SK-N-SH treated with all-trans-retinoic acid at 6 μM for 48 hours (cell line): ENCODE results near the gene GET4.

ENCODE experiments used
- ATAC-seq: fragments of 200-7000 bp; cut with Tn5 transposase; 3 replicates; pipeline ENCODE4 v1.9.1; 2020; ENCODE audit warnings: mild to moderate bottlenecking, moderate library complexity
- ARNTL ChIP-seq: fragments of 450-650 bp; formaldehyde crosslinking; IDR thresholded peaks from 2 replicates; pipeline ENCODE4 v1.5.0; 2020; ENCODE audit warnings: low read depth, mild to moderate bottlenecking, moderate library complexity, borderline replicate concordance
- BACH2 ChIP-seq: fragments of 250-450 bp; sonication (Bioruptor Pico); IDR thresholded peaks from 2 replicates; pipeline ENCODE4 v1.9.0; 2021; ENCODE audit warnings: mild to moderate bottlenecking, borderline replicate concordance
- CSDC2 ChIP-seq: fragments of 250-450 bp; sonication (Bioruptor Pico); IDR thresholded peaks from 2 replicates; pipeline ENCODE4 v1.5.0; 2020; ENCODE audit warnings: mild to moderate bottlenecking, moderate library complexity
- CSRNP3 ChIP-seq: fragments of 250-450 bp; sonication (Bioruptor Pico); IDR thresholded peaks from 2 replicates; pipeline ENCODE4 v1.5.1; 2021; ENCODE audit warnings: mild to moderate bottlenecking, moderate library complexity
- ESRRG ChIP-seq: fragments of 250-450 bp; sonication (Bioruptor Pico); IDR thresholded peaks from 2 replicates; pipeline ENCODE4 v1.6.1; 2021; ENCODE audit warnings: mild to moderate bottlenecking
- GLIS3 ChIP-seq: fragments of 250-450 bp; sonication (Bioruptor Pico); IDR thresholded peaks from 2 replicates; pipeline ENCODE4 v1.5.0; 2020; ENCODE audit warnings: mild to moderate bottlenecking, moderate library complexity
- ISL1 ChIP-seq: fragments of 250-450 bp; sonication (Bioruptor Pico); IDR thresholded peaks from 2 replicates; pipeline ENCODE4 v2.1.2; 2022; ENCODE audit warnings: mild to moderate bottlenecking, moderate library complexity
- OSR1 ChIP-seq: fragments of 250-450 bp; sonication (Bioruptor Pico); IDR thresholded peaks from 2 replicates; pipeline ENCODE4 v1.8.0; 2022; ENCODE audit warnings: moderate library complexity, mild to moderate bottlenecking, inconsistent platforms
- POU6F1 ChIP-seq: fragments of 250-450 bp; sonication (Bioruptor Pico); IDR thresholded peaks from 2 replicates; pipeline ENCODE4 v1.8.0; 2021; ENCODE audit warnings: low read depth, mild to moderate bottlenecking, moderate library complexity, borderline replicate concordance
- PPARA ChIP-seq: fragments of 250-450 bp; sonication (Bioruptor Pico); IDR thresholded peaks from 2 replicates; pipeline ENCODE4 v1.5.0; 2020; ENCODE audit warnings: mild to moderate bottlenecking, borderline replicate concordance
- RARB ChIP-seq: fragments of 250-450 bp; sonication (Bioruptor Pico); IDR thresholded peaks from 2 replicates; pipeline ENCODE4 v1.8.0; 2021; ENCODE audit warnings: mild to moderate bottlenecking, moderate library complexity
- SNAI2 ChIP-seq: fragments of 250-450 bp; sonication (Bioruptor Pico); IDR thresholded peaks from 2 replicates; pipeline ENCODE4 v1.5.0; 2020; ENCODE audit warnings: mild to moderate bottlenecking, moderate library complexity
- TCF4 ChIP-seq: fragments of 250-450 bp; sonication (Bioruptor Pico); IDR thresholded peaks from 2 replicates; pipeline ENCODE4 v1.8.0; 2021; ENCODE audit warnings: mild to moderate bottlenecking, moderate library complexity, borderline replicate concordance
- TOX ChIP-seq: fragments of 250-450 bp; sonication (Bioruptor Pico); IDR thresholded peaks from 2 replicates; pipeline ENCODE4 v1.8.0; 2021; ENCODE audit warnings: mild to moderate bottlenecking, moderate library complexity, borderline replicate concordance
- ZC3H10 ChIP-seq: fragments of 250-450 bp; sonication (Bioruptor Pico); IDR thresholded peaks from 2 replicates; pipeline ENCODE4 v1.5.1; 2021; ENCODE audit warnings: mild to moderate bottlenecking, moderate library complexity
- ZFP3 ChIP-seq: fragments of 250-450 bp; sonication (Bioruptor Pico); IDR thresholded peaks from 2 replicates; pipeline ENCODE4 v1.5.0; 2020; ENCODE audit warnings: mild to moderate bottlenecking, moderate library complexity
- ZFP30 ChIP-seq: fragments of 450-650 bp; formaldehyde crosslinking; IDR thresholded peaks from 2 replicates; pipeline ENCODE4 v1.5.0; 2022; ENCODE audit warnings: mild to moderate bottlenecking, moderate library complexity
- ZNF565 ChIP-seq: fragments of 450-650 bp; formaldehyde crosslinking; conservative IDR thresholded peaks from 2 replicates; pipeline ENCODE4 v1.5.0; 2020; ENCODE audit warnings: low read depth, mild to moderate bottlenecking, moderate library complexity
- ZNF70 ChIP-seq: fragments of 450-650 bp; formaldehyde crosslinking; IDR thresholded peaks from 2 replicates; pipeline ENCODE4 v1.5.0; 2020; ENCODE audit warnings: mild to moderate bottlenecking, moderate library complexity
- ZNF8 ChIP-seq: fragments of 450-650 bp; formaldehyde crosslinking; IDR thresholded peaks from 2 replicates; pipeline ENCODE4 v1.5.0; 2020; ENCODE audit warnings: mild to moderate bottlenecking, moderate library complexity
- TF ChIP-seq, protein P1 (sequence below): fragments of 250-450 bp; sonication (Bioruptor Pico); IDR thresholded peaks from 2 replicates; pipeline ENCODE4 v1.5.0; 2020; ENCODE audit warnings: mild to moderate bottlenecking, moderate library complexity
- TF ChIP-seq, protein P2 (sequence below): fragments of 250-450 bp; sonication (Bioruptor Pico); IDR thresholded peaks from 2 replicates; pipeline ENCODE4 v1.5.1; 2020; ENCODE audit warnings: low read depth, mild to moderate bottlenecking, moderate library complexity

The GET4 gene

GRCh38 chr7:935874-936385 is 59.6 kb downstream of the GET4 start:
- no peak for ATAC-seq

GRCh38 chr7:936386-937054 is 60.2 kb downstream of the GET4 start:
- TF ChIP-seq ZC3H10 (CRISPR knock-in tag): no peak
- peak; percentile 57 for ATAC-seq

More at GRCh38 chr7:935874-936385, 59.6 kb downstream of the GET4 start:
- TF ChIP-seq ZFP3 (CRISPR knock-in tag): no peak
- no peak for TF ChIP-seq POU6F1 (CRISPR knock-in tag)
- no peak for TF ChIP-seq BACH2
- TF ChIP-seq ARNTL (CRISPR knock-in tag): no peak
- TF ChIP-seq GLIS3 (CRISPR knock-in tag): no peak
- TF ChIP-seq TCF4 (CRISPR knock-in tag): no peak
- TF ChIP-seq OSR1 (CRISPR knock-in tag): no peak
- no peak for TF ChIP-seq SNAI2 (CRISPR knock-in tag)
- no peak for TF ChIP-seq PPARA (CRISPR knock-in tag)
- TF ChIP-seq, protein P1, sequence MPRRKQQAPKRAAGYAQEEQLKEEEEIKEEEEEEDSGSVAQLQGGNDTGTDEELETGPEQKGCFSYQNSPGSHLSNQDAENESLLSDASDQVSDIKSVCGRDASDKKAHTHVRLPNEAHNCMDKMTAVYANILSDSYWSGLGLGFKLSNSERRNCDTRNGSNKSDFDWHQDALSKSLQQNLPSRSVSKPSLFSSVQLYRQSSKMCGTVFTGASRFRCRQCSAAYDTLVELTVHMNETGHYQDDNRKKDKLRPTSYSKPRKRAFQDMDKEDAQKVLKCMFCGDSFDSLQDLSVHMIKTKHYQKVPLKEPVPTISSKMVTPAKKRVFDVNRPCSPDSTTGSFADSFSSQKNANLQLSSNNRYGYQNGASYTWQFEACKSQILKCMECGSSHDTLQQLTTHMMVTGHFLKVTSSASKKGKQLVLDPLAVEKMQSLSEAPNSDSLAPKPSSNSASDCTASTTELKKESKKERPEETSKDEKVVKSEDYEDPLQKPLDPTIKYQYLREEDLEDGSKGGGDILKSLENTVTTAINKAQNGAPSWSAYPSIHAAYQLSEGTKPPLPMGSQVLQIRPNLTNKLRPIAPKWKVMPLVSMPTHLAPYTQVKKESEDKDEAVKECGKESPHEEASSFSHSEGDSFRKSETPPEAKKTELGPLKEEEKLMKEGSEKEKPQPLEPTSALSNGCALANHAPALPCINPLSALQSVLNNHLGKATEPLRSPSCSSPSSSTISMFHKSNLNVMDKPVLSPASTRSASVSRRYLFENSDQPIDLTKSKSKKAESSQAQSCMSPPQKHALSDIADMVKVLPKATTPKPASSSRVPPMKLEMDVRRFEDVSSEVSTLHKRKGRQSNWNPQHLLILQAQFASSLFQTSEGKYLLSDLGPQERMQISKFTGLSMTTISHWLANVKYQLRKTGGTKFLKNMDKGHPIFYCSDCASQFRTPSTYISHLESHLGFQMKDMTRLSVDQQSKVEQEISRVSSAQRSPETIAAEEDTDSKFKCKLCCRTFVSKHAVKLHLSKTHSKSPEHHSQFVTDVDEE: no peak
- TF ChIP-seq, protein P2, sequence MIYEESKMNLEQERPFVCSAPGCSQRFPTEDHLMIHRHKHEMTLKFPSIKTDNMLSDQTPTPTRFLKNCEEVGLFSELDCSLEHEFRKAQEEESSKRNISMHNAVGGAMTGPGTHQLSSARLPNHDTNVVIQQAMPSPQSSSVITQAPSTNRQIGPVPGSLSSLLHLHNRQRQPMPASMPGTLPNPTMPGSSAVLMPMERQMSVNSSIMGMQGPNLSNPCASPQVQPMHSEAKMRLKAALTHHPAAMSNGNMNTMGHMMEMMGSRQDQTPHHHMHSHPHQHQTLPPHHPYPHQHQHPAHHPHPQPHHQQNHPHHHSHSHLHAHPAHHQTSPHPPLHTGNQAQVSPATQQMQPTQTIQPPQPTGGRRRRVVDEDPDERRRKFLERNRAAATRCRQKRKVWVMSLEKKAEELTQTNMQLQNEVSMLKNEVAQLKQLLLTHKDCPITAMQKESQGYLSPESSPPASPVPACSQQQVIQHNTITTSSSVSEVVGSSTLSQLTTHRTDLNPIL (CRISPR knock-in tag): no peak
- no peak for TF ChIP-seq ESRRG
- TF ChIP-seq ISL1 (CRISPR knock-in tag): no peak
- no peak for TF ChIP-seq ZNF8 (CRISPR knock-in tag)
- TF ChIP-seq ZFP30 (CRISPR knock-in tag): no peak
- no peak for TF ChIP-seq CSDC2 (CRISPR knock-in tag)
- no peak for TF ChIP-seq RARB
- no peak for TF ChIP-seq CSRNP3 (CRISPR knock-in tag)
- no peak for TF ChIP-seq ZNF565
- TF ChIP-seq ZC3H10 (CRISPR knock-in tag): no peak

- no peak for ATAC-seq
- TF ChIP-seq RARB (no peak), SNAI2 (CRISPR knock-in tag) (no peak), ZNF8 (CRISPR knock-in tag) (no peak), ZFP30 (CRISPR knock-in tag) (no peak), ARNTL (CRISPR knock-in tag) (no peak), POU6F1 (CRISPR knock-in tag) (no peak), ZNF70 (no peak), TOX (CRISPR knock-in tag) (no peak), TCF4 (CRISPR knock-in tag) (no peak), ZC3H10 (CRISPR knock-in tag) (no peak), CSDC2 (CRISPR knock-in tag) (no peak)
- TF ChIP-seq, protein P2 (CRISPR knock-in tag): no peak
- TF ChIP-seq, all 23 proteins: peak for 0
Observed at GRCh38 chr7:937856-938484, 61.6 kb downstream of the GET4 start.
